SK-N-SH (cell line): ENCODE measurements around the gene XPA.

Experiments used
- CTCF ChIP-seq: fragments of 200-600 bp; sonication (generic); IDR thresholded peaks from 2 replicates; pipeline ENCODE4 v1.6.1; 2017; ENCODE audit warnings: antibody characterized with exemption, mild to moderate bottlenecking, moderate library complexity
- EP300 ChIP-seq, 2 experiments: IDR thresholded peaks; 2 replicates each; pipeline versions ENCODE4 v1.4.0 to v1.6.1; 2012; ENCODE audit warnings: borderline replicate concordance in 1 of 2, low read depth in 1 of 2, low read length in 1 of 2
- FOXJ3 ChIP-seq: sonication (generic); formaldehyde crosslinking; IDR thresholded peaks from 2 replicates; pipeline ENCODE4 v1.5.1; 2020; ENCODE audit warnings: mild to moderate bottlenecking, missing genetic modification reagents
- GABPA ChIP-seq: IDR thresholded peaks from 2 replicates; pipeline ENCODE4 v1.4.0; 2012; ENCODE audit warnings: low read depth, mild to moderate bottlenecking
- MAX ChIP-seq: IDR thresholded peaks from 2 replicates; pipeline ENCODE4 v1.4.0; 2012; ENCODE audit warnings: low read depth
- NFIC ChIP-seq: IDR thresholded peaks from 2 replicates; pipeline ENCODE4 v1.4.0; 2012; ENCODE audit warnings: borderline replicate concordance
- POLR2AphosphoS5 ChIP-seq: IDR thresholded peaks from 2 replicates; pipeline ENCODE4 v1.6.1; 2012; ENCODE audit warnings: low read depth, low read length
- REST ChIP-seq: IDR thresholded peaks from 2 replicates; pipeline ENCODE4 v1.6.1; 2012; ENCODE audit warnings: mild to moderate bottlenecking, low read depth, low read length, moderate library complexity
- TAF1 ChIP-seq: IDR thresholded peaks from 2 replicates; pipeline ENCODE4 v1.6.1; 2012; ENCODE audit warnings: low read depth, mild to moderate bottlenecking, low read length, moderate library complexity, borderline replicate concordance
- TCF12 ChIP-seq: IDR thresholded peaks from 2 replicates; pipeline ENCODE4 v1.4.0; 2012
- TEAD4 ChIP-seq: IDR thresholded peaks from 2 replicates; pipeline ENCODE4 v1.4.0; 2012; ENCODE audit warnings: mild to moderate bottlenecking, borderline replicate concordance; ENCODE audit not compliant: insufficient read depth
- ZBTB33 ChIP-seq: IDR thresholded peaks from 2 replicates; pipeline ENCODE4 v1.4.0; 2012; ENCODE audit warnings: low read depth, borderline replicate concordance

GRCh38 chr9:97703437-97704344, 6.6 kb upstream of the XPA start:
- TF ChIP-seq MAX: peak; percentile 43; the same call in 1 of the 2 replicates
- no peak for TF ChIP-seq REST
- no peak for TF ChIP-seq TEAD4
- 0 out of 4 replicates have a peak, but pooled peaks of 1 of the 2 experiments have one; percentile 29 for TF ChIP-seq EP300 (IDR thresholded peaks at IDR 0.05; ENCODE audit: borderline replicate concordance in 1 of 2, low read depth in 1 of 2, low read length in 1 of 2)
- no peak for TF ChIP-seq FOXJ3 (CRISPR knock-in tag)
- TF ChIP-seq ZBTB33: no peak
- peak; percentile 81 for TF ChIP-seq NFIC
- TF ChIP-seq TCF12: peak; percentile 58
- no peak for TF ChIP-seq TAF1
- TF ChIP-seq CTCF: no peak
- TF ChIP-seq POLR2AphosphoS5: no peak
- TF ChIP-seq GABPA: no peak
